HG02938 (cell line): ENCODE measurements around the gene ADAM30.

Experiments used
- ATAC-seq: cut with Tn5 transposase; IDR thresholded peaks from one replicate; pipeline ENCODE4 v1.9.1; 2021; ENCODE audit warnings: mild to moderate bottlenecking, moderate library complexity; ENCODE audit not compliant: unreplicated experiment

ADAM30 gene

DNA sequence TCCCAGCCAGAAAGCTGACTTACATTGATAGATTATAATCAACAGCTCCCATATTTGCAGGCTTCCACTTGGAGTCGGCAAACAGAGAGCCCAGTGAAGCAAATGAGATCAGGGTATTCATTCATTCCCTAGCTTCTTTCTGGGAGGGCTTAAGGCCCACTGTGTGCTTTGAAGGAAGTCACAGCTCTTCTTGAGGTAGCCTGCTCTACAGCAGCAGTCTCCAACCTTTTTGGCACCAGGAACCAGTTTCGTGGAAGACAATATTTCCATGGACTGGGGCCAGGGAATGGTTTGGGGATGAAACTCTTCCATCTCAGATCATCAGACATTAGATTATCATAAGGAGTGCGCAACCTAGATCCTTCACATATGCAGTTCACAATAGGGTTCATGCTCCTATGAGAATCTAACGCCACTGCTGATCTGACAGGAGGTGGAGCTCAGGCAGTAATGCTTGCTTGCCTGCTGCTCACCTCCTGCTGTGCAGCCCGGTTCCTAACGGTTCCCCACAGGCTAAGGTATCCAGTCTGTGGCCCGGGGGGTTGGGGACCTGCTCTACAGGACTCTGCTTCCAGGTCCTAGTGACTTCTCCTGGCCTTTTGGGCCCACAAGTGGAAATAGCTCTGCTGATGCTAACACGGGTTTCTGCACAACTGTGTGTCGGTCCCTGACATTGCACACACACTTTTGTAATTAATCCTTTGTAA is 13.7 kb upstream of the ADAM30 start:
- no peak for ATAC-seq

DNA sequence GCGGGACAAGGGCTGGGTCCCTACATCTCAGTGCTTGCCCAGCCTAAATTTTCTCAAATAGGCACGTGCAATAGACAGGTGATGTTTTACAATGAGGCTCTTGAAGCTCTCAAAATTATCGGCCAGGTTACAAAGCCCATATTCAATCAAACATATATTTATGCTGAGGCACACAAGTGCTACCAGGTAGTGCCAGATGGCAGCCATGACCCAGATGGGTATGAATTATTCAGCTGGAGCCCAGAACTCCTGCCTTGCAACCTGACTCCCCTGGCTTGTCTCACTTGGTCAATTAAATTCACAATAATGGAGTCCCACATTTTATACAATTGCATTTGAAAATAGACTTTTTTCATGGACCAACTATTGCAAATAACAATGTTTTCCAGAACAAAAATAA is 12.3 kb upstream of the ADAM30 start:
- no peak for ATAC-seq

DNA sequence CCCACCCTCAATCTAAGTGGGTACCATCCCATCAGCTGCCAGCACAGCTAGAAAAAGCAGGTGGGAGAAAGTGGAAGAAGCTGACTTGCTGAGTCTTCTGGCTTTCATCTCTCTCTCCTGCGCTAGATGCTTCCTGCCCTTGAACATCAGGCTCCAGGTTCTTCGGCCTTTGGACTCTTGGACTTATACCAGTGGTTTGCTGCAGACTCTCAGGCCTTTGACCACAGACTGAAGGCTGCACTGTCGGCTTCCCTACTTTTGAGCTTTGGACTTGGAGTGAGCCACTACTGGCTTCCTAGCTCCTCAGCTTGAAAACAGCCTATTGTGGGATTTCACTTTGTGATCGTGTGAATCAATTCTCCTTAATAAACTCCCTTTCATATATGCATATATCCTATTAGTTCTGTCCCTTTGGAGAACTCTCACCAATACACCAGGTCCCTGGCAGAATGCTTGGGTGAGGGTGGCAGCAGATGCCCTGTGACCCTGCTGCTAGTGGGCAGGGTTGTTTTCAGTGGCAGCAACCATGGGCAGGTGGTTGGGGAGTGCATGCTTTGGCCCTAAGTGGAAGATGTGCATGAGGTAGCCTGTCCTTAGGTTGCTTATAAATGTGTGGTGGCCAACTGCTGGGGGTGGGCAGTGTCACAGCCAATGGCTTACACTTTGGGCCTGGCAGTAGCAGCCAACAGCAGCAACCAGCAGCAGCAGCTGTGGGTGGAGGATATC is 10.8 kb upstream of the ADAM30 start:
- no peak for ATAC-seq

- ATAC-seq: no peak
Measured at GRCh38 chr1:119903443-119903835, 7.1 kb upstream of the ADAM30 start.

GRCh38 chr1:119902775-119903442 is 6.6 kb upstream of the ADAM30 start:
- ATAC-seq: no peak

GRCh38 chr1:119898981-119899720 is 2.8 kb upstream of the ADAM30 start:
- ATAC-seq: no peak

- no peak for ATAC-seq
Measured at GRCh38 chr1:119898530-119898929, 2.2 kb upstream of the ADAM30 start.

DNA sequence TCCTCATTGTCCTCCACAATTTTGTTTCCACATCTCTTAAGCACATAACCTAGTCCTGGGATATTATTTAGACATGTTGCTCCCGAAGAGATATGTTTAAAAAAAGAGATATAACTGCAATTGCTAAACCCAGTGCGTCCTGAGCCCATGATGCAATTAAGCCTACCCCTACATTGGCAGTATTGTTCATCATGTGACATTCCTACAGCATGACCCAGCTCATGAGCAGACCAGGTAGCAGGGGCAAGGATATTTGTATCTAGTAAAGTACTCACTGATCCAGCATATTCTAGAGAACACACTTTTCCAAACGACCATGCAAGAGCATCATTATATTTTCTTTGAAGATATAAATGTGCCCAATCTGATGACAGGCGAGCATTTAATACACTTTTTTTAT is 1.2 kb downstream of the ADAM30 start:
- no peak for ATAC-seq

DNA sequence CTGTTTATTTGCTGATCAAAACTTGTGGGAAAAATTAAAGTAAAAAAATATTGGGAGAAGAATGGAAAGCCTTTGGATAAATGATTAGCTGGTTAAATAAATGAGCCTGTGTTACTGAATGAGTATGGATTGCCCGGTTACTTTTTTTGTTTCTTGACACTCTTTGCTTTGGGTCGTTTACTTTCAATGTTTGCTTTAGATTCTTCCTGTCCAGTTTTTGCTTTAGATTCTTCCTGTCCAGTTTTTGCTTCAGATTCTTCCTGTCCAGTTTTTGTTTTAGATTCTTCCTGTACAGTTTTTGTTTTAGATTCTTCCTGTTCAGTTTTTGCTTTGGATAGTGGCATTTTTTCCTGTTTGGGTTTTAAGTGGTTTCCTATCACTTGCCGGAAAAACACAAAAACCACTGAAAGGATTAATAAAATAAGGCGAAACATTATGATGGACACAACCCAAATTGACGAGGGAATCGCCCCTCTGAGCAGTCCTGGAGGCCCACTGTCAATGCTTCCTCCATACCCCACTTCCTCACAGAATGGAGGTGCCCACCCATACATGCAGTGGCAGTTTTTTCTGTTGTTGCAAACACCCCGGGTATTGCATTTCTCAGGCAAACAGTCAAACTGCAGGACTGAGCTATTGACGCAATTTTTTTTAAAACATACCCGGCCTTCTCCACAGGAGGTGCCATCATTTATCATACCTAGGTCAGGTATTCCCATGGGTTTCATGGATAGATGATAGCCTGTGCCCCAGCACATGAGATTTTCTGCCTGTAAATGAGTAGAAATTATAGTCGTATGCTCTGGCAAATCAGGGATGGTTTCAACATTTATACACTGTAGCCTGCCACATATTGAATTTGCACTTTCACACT is 2.3 kb downstream of the ADAM30 start:
- ATAC-seq: no peak

DNA sequence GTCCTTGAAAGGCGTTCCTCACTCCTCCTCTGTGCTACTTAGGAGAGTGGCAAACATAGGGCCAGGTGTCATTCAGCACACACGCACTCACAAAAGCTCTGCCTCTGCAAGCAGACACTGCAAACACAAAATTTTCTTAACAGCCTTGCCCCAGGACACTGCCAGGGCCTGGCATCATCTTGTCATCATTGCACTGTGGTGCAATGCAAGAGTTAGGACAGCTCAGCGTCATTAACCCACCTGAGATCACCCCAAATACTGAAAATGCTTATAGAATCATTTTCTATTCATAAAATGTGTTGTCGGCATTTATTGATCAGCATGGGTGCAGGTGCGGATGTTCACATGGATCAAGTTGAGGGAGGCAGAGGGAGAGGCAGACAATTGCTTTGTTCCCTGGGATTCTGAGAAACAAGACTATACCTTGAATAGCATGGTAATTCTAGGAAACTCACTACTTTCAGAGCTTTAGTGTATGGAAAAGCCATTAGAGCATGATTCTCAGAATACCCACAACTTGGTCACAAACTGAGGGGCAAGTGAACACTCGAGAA is 3.0 kb downstream of the ADAM30 start:
- no peak for ATAC-seq

- no peak for ATAC-seq
Measured at GRCh38 chr1:119891386-119891785, 4.9 kb downstream of the ADAM30 start.

GRCh38 chr1:119888476-119888875 is 7.8 kb downstream of the ADAM30 start:
- no peak for ATAC-seq

GRCh38 chr1:119887427-119887826 is 8.9 kb downstream of the ADAM30 start:
- ATAC-seq: no peak

GRCh38 chr1:119885903-119886783 is 10.2 kb downstream of the ADAM30 start:
- ATAC-seq: peak; percentile 52

DNA sequence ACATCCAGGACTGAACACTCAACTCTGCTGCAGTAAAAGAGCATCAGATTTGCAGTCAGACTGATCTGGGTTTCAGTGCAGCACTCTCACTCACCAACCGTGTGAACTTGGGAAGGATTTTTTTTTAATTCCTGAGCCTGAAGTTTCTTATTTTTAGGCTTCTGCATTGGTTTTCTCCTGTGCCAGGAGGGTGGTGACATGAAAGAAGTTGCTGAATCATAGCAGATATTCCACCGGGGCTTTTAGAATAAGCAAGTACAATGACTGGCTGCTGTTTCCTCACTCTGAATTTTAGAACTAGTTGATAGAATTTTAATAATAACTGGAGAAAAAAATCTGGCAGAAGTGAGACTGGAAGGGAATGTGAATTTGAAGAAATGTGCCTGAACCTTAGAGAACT is 11.6 kb downstream of the ADAM30 start:
- no peak for ATAC-seq

DNA sequence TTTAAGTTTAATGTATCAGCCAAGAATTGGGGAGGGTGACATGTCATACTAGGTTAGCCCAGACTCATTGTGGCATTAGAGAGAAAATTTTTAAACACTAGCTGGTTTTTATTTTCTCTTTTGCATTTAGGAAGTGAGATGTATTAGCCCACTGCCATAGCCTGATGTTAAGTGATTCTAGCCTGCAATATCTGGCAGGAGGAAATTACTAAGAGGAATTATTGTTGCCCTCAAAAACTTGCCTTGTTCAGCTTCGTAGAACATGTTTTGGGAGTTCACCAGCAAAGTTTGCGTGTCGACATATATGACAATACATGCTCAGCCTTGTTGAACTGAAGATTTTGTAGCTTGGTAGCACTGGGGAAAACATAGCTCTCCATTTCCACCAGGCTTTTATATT is 12.5 kb downstream of the ADAM30 start:
- ATAC-seq: no peak

GRCh38 chr1:119882132-119883049 is 13.9 kb downstream of the ADAM30 start:
- no peak for ATAC-seq
